GM20000 (cell line): ENCODE data around the gene KRTAP4-6.
"Not testable (repeated sequence)": the region's sequence is repeated elsewhere in the genome, so short reads cannot be mapped to it uniquely, and the experiment has no call there.

Experiments used
- DNase-seq: peaks from one replicate; pipeline ENCODE4 v3.0.0; 2012; ENCODE audit warnings: low spot score
- CTCF ChIP-seq: IDR thresholded peaks from 2 replicates; pipeline ENCODE4 v1.5.1; 2012; ENCODE audit warnings: mild to moderate bottlenecking, control low read depth; ENCODE audit errors: extremely low read depth, missing control alignments

KRTAP4-6 gene

GRCh38 chr17:41103896-41104295 is 36.4 kb downstream of the KRTAP4-6 start:
- DNase-seq: no peak
- TF ChIP-seq CTCF: no peak

- no peak for TF ChIP-seq CTCF
- DNase-seq: no peak
These were observed 38.6 kb downstream of the KRTAP4-6 start, which contains the start of gene KRTAP4-16 for GRCh38 chr17:41101586-41102259. Gene KRTAP4-16, minus strand, starts transcription at chr17:41102209. Its CDS starts 0 bp downstream, at chr17:41102209.

- DNase-seq: not testable (repeated sequence)
These were observed 40.5 kb downstream of the KRTAP4-6 start for GRCh38 chr17:41099682-41100480.

GRCh38 chr17:41098481-41098880 is 41.9 kb downstream of the KRTAP4-6 start:
- no peak for DNase-seq
- TF ChIP-seq CTCF: no peak

GRCh38 chr17:41098042-41098441 is 42.3 kb downstream of the KRTAP4-6 start, which contains the start of gene KRTAP4-8:
Gene KRTAP4-8, minus strand, starts transcription at chr17:41098142. Its CDS starts 58 bp downstream, at chr17:41098084.
- TF ChIP-seq CTCF: no peak
- DNase-seq: no peak

GRCh38 chr17:41096055-41096454 is 44.3 kb downstream of the KRTAP4-6 start:
- no peak for DNase-seq
- no peak for TF ChIP-seq CTCF
